ENCODE data around the gene NKD1.
A peak's percentile ranks its signal among the peaks of the same experiment; 100 is the strongest.

The NKD1 gene

DNA sequence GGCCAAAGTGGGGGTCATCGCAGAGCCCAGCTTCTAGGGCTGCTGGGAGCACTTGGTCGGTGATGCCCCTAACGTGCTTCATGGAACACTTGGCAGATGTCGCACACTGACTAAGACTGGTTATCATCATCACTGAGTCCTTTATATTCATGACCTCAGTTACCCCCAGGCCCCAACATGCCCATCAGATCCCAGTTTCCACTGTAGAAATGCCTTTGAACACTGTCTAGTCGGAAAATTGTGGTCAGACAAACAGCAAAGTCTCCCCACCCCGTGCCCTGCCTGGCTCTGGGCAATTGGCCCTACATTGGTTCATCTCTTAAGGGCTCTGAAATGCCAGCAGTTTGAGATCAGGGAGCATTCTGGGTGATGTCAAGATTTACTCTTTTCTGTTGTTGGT, 51.3 kb downstream of the NKD1 start:
- ChIA-PET POLR2A (no interaction called here), CTCF (no interaction called here)
- H3K27ac ChIP-seq (ENCODE audit: insufficient read depth in 1 of 2, low read depth in 1 of 2, low read length in 2 of 2, poor library complexity in 1 of 2, severe bottlenecking in 2 of 2) = no peak overlapping the region
- no peaks in the 10 kb centered on the region for H3K36me3 ChIP-seq (ENCODE audit: control insufficient read depth in 4 of 4, insufficient read depth in 4 of 4, low read length in 3 of 4)
- no peaks in the 10 kb centered on the region for H3K27me3 ChIP-seq (replicated peaks in 2 of 5; ENCODE audit: control insufficient read depth in 4 of 5, insufficient read depth in 5 of 5, low read length in 4 of 5)
- peaks cover 0 to 8% (median 3%) of the 10 kb centered on the region in 4 experiments for H3K4me1 ChIP-seq (ENCODE audit: control extremely low read depth in 1 of 4, control insufficient read depth in 4 of 4, insufficient read depth in 4 of 4, low read length in 3 of 4)
- H3K9me3 ChIP-seq (ENCODE audit: control extremely low read depth in 1 of 5, control insufficient read depth in 4 of 5, insufficient read depth in 2 of 5, low read depth in 1 of 5, low read length in 4 of 5) = no peaks in the 10 kb centered on the region
- DNase-seq = no peak
- no peak overlapping the region for H3K4me3 ChIP-seq (ENCODE audit: control insufficient read depth in 1 of 7, extremely low read depth in 1 of 7, insufficient read depth in 4 of 7, low read depth in 2 of 7, low read length in 6 of 7)
- WGBS (ENCODE audit: insufficient coverage) = 100% methylated on average over 5 of the region's 6 CpGs

GRCh38 chr16:50600582-50601283, 52.5 kb downstream of the NKD1 start:
- Histone ChIP-seq H3K27ac (ENCODE audit: insufficient read depth in 1 of 2, low read depth in 1 of 2, low read length in 2 of 2, poor library complexity in 1 of 2, severe bottlenecking in 2 of 2) (no peak overlapping the region), H3K36me3 (ENCODE audit: control insufficient read depth in 4 of 4, insufficient read depth in 4 of 4, low read length in 3 of 4) (no peaks in the 10 kb centered on the region), H3K4me1 (ENCODE audit: control extremely low read depth in 1 of 4, control insufficient read depth in 4 of 4, insufficient read depth in 4 of 4, low read length in 3 of 4) (peaks cover 0 to 8% (median 3%) of the 10 kb centered on the region in 4 experiments), H3K27me3 (replicated peaks in 2 of 5; ENCODE audit: control insufficient read depth in 4 of 5, insufficient read depth in 5 of 5, low read length in 4 of 5) (no peaks in the 10 kb centered on the region), H3K4me3 (ENCODE audit: control insufficient read depth in 1 of 7, extremely low read depth in 1 of 7, insufficient read depth in 4 of 7, low read depth in 2 of 7, low read length in 6 of 7) (no peak overlapping the region), H3K9me3 (ENCODE audit: control extremely low read depth in 1 of 5, control insufficient read depth in 4 of 5, insufficient read depth in 2 of 5, low read depth in 1 of 5, low read length in 4 of 5) (no peaks in the 10 kb centered on the region)
- no peak for DNase-seq
- CTCF ChIA-PET = interaction anchor here (1.0 kb wide), 1 partner anchor 9 kb away, joined by 3 read pairs; no protein-coding TSS in a partner anchor
- POLR2A ChIA-PET = no interaction called here
- WGBS (ENCODE audit: insufficient coverage) = 92% methylated on average over 9 of the region's 15 CpGs

DNA sequence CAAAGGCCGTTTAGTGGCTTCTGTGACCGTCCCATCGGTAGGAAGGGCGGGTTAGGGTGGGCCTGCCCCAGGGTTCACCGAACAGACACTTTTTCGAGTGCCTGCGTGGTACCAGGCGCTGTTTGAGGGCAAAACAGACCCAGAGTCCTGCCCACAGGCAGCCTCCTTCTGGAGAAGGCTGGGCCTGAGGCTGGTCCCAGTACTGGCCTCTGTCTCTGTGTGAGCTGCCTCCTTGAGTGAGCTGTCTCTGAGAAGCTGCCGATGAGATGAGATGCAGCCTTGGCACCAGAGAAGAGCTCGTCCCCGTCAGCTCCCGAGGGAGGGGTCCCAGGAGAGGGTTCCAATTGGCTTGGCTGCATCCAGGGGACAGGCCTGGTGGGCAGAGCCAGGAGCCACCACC, 53.1 kb downstream of the NKD1 start:
- H3K27me3 ChIP-seq (replicated peaks in 2 of 5; ENCODE audit: control insufficient read depth in 4 of 5, insufficient read depth in 5 of 5, low read length in 4 of 5) = no peaks in the 10 kb centered on the region
- no peaks in the 10 kb centered on the region for H3K9me3 ChIP-seq (ENCODE audit: control extremely low read depth in 1 of 5, control insufficient read depth in 4 of 5, insufficient read depth in 2 of 5, low read depth in 1 of 5, low read length in 4 of 5)
- no peak overlapping the region for H3K27ac ChIP-seq (ENCODE audit: insufficient read depth in 1 of 2, low read depth in 1 of 2, low read length in 2 of 2, poor library complexity in 1 of 2, severe bottlenecking in 2 of 2)
- WGBS (ENCODE audit: insufficient coverage) = 99% methylated on average over 10 of the region's 12 CpGs
- CTCF ChIA-PET = interaction anchor here (1.0 kb wide), 1 partner anchor 10 kb away, joined by 3 read pairs; no protein-coding TSS in a partner anchor
- H3K36me3 ChIP-seq (ENCODE audit: control insufficient read depth in 4 of 4, insufficient read depth in 4 of 4, low read length in 3 of 4) = no peaks in the 10 kb centered on the region
- no peak for DNase-seq
- no peak overlapping the region for H3K4me3 ChIP-seq (ENCODE audit: control insufficient read depth in 1 of 7, extremely low read depth in 1 of 7, insufficient read depth in 4 of 7, low read depth in 2 of 7, low read length in 6 of 7)
- H3K4me1 ChIP-seq (ENCODE audit: control extremely low read depth in 1 of 4, control insufficient read depth in 4 of 4, insufficient read depth in 4 of 4, low read length in 3 of 4) = peaks cover 0 to 8% (median 3%) of the 10 kb centered on the region in 4 experiments
- POLR2A ChIA-PET = no interaction called here

DNA sequence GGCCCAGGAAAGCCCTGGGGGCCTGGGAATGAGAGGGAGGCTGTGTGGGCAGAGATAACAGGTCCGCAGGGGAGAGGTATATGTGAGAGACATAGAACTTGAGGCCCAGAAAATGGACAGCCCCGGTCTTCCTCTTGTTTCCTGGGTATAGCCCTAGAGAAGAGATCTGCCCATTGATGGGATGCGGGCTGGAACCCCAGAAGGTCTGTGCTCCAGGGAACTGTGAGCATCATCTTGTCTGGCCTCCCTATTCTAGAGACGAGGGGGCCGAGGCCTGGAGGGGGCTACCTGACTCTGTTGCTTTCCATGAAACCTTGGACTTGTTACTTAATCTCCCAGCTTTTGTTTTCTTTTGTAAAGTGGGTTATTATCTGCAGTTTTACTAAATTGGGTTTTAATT, 53.9 kb downstream of the NKD1 start:
- no peaks in the 10 kb centered on the region for H3K9me3 ChIP-seq (ENCODE audit: control extremely low read depth in 1 of 5, control insufficient read depth in 4 of 5, insufficient read depth in 2 of 5, low read depth in 1 of 5, low read length in 4 of 5)
- CTCF ChIA-PET = no interaction called here
- H3K27ac ChIP-seq (ENCODE audit: insufficient read depth in 1 of 2, low read depth in 1 of 2, low read length in 2 of 2, poor library complexity in 1 of 2, severe bottlenecking in 2 of 2) = no peak overlapping the region
- H3K36me3 ChIP-seq (ENCODE audit: control insufficient read depth in 4 of 4, insufficient read depth in 4 of 4, low read length in 3 of 4) = no peaks in the 10 kb centered on the region
- POLR2A ChIA-PET = no interaction called here
- H3K27me3 ChIP-seq (replicated peaks in 2 of 5; ENCODE audit: control insufficient read depth in 4 of 5, insufficient read depth in 5 of 5, low read length in 4 of 5) = no peaks in the 10 kb centered on the region
- H3K4me3 ChIP-seq (ENCODE audit: control insufficient read depth in 1 of 7, extremely low read depth in 1 of 7, insufficient read depth in 4 of 7, low read depth in 2 of 7, low read length in 6 of 7) = no peak overlapping the region
- H3K4me1 ChIP-seq (ENCODE audit: control extremely low read depth in 1 of 4, control insufficient read depth in 4 of 4, insufficient read depth in 4 of 4, low read length in 3 of 4) = peaks cover 0 to 8% (median 3%) of the 10 kb centered on the region in 4 experiments
- no peak for DNase-seq
- 93% methylated on average over 3 of the region's 5 CpGs for WGBS (ENCODE audit: insufficient coverage)

- ChIA-PET POLR2A (no interaction called here), CTCF (interaction anchor here (1.0 to 1.1 kb wide), 3 partner anchors 9 to 62 kb away, joined by 3 to 5 read pairs (median 4); no protein-coding TSS in a partner anchor)
- H3K4me3 ChIP-seq (ENCODE audit: control insufficient read depth in 1 of 7, extremely low read depth in 1 of 7, insufficient read depth in 4 of 7, low read depth in 2 of 7, low read length in 6 of 7) = no peak overlapping the region
- 59% methylated on average over 10 of the region's 14 CpGs for WGBS (ENCODE audit: insufficient coverage)
- peaks cover 0 to 8% (median 3%) of the 10 kb centered on the region in 4 experiments for H3K4me1 ChIP-seq (ENCODE audit: control extremely low read depth in 1 of 4, control insufficient read depth in 4 of 4, insufficient read depth in 4 of 4, low read length in 3 of 4)
- no peak overlapping the region for H3K27ac ChIP-seq (ENCODE audit: insufficient read depth in 1 of 2, low read depth in 1 of 2, low read length in 2 of 2, poor library complexity in 1 of 2, severe bottlenecking in 2 of 2)
- DNase-seq = peak in 2 of 3 donors; percentile 23 to 41
- no peaks in the 10 kb centered on the region for H3K36me3 ChIP-seq (ENCODE audit: control insufficient read depth in 4 of 4, insufficient read depth in 4 of 4, low read length in 3 of 4)
- no peaks in the 10 kb centered on the region for H3K27me3 ChIP-seq (replicated peaks in 2 of 5; ENCODE audit: control insufficient read depth in 4 of 5, insufficient read depth in 5 of 5, low read length in 4 of 5)
- no peaks in the 10 kb centered on the region for H3K9me3 ChIP-seq (ENCODE audit: control extremely low read depth in 1 of 5, control insufficient read depth in 4 of 5, insufficient read depth in 2 of 5, low read depth in 1 of 5, low read length in 4 of 5)
Observed at GRCh38 chr16:50602531-50603205, 54.5 kb downstream of the NKD1 start.

- no peak overlapping the region for H3K4me3 ChIP-seq (ENCODE audit: control insufficient read depth in 1 of 7, extremely low read depth in 1 of 7, insufficient read depth in 4 of 7, low read depth in 2 of 7, low read length in 6 of 7)
- H3K36me3 ChIP-seq (ENCODE audit: control insufficient read depth in 4 of 4, insufficient read depth in 4 of 4, low read length in 3 of 4) = no peaks in the 10 kb centered on the region
- 93% methylated on average over 10 of the region's 18 CpGs for WGBS (ENCODE audit: insufficient coverage)
- no peaks in the 10 kb centered on the region for H3K27me3 ChIP-seq (replicated peaks in 2 of 5; ENCODE audit: control insufficient read depth in 4 of 5, insufficient read depth in 5 of 5, low read length in 4 of 5)
- POLR2A ChIA-PET = no interaction called here
- no peak for DNase-seq
- H3K4me1 ChIP-seq (ENCODE audit: control extremely low read depth in 1 of 4, control insufficient read depth in 4 of 4, insufficient read depth in 4 of 4, low read length in 3 of 4) = peaks cover 0 to 8% (median 3%) of the 10 kb centered on the region in 4 experiments
- no peaks in the 10 kb centered on the region for H3K9me3 ChIP-seq (ENCODE audit: control extremely low read depth in 1 of 5, control insufficient read depth in 4 of 5, insufficient read depth in 2 of 5, low read depth in 1 of 5, low read length in 4 of 5)
- H3K27ac ChIP-seq (ENCODE audit: insufficient read depth in 1 of 2, low read depth in 1 of 2, low read length in 2 of 2, poor library complexity in 1 of 2, severe bottlenecking in 2 of 2) = no peak overlapping the region
- CTCF ChIA-PET = interaction anchor here (1.0 to 1.1 kb wide), 3 partner anchors 10 to 61 kb away, joined by 3 to 5 read pairs (median 4); no protein-coding TSS in a partner anchor
Observed at GRCh38 chr16:50603206-50604064, 55.2 kb downstream of the NKD1 start.

All from common myeloid progenitor, CD34-positive (primary cell).